ENCODE measurements around the gene CD22.

Gene CD22

GRCh38 chr19:35291916-35292315, 37.1 kb upstream of the CD22 start, which contains the start of gene MAG:
TSS of gene MAG (plus strand) at chr19:35292161. CDS start at chr19:35295409, 3,248 bp downstream.
- Histone ChIP-seq H2AFZ (ENCODE audit: low read depth, low read length) (no peak within 1 kb of the TSS), H4K20me1 (ENCODE audit: insufficient read depth, low read length) (no peaks in the 10 kb centered on the region), H3K4me1 (ENCODE audit: low read length) (0 out of 2 replicates have a peak, but pooled peaks cover 4% of the 10 kb centered on the region), H3K4me2 (ENCODE audit: low read length) (no peak within 1 kb of the TSS), H3K9ac (ENCODE audit: low read length) (no peak within 1 kb of the TSS), H3K36me3 (replicated peaks; ENCODE audit: low read depth, low read length) (no peaks in the 10 kb centered on the region), H3K27me3 (ENCODE audit: low read depth, low read length) (peaks cover 41% of the 10 kb centered on the region), H3K9me3 (ENCODE audit: insufficient read depth, low read length) (no peaks in the 10 kb centered on the region), H3K4me3 (ENCODE audit: low read length) (no peak within 1 kb of the TSS), H3K79me2 (ENCODE audit: low read length) (no peaks in the 10 kb centered on the region), H3K27ac (ENCODE audit: low read length) (no peak within 1 kb of the TSS)
- TF ChIP-seq CTCF (IDR thresholded peaks at IDR 0.05; ENCODE audit: low read depth, low read length) (no peak), EZH2phosphoT487 (IDR thresholded peaks at IDR 0.05; ENCODE audit: low read depth) (no peak)

GRCh38 chr19:35292421-35293362, 36.3 kb upstream of the CD22 start:
- no peaks in the 10 kb centered on the region for H3K9me3 ChIP-seq (ENCODE audit: insufficient read depth, low read length)
- H4K20me1 ChIP-seq (ENCODE audit: insufficient read depth, low read length), result no peaks in the 10 kb centered on the region
- no peak overlapping the region for H3K4me3 ChIP-seq (ENCODE audit: low read length)
- no peak overlapping the region for H3K9ac ChIP-seq (ENCODE audit: low read length)
- H3K36me3 ChIP-seq (replicated peaks; ENCODE audit: low read depth, low read length), result no peaks in the 10 kb centered on the region
- H3K4me2 ChIP-seq (ENCODE audit: low read length), result no peak overlapping the region
- H3K27me3 ChIP-seq (ENCODE audit: low read depth, low read length), result peaks cover 41% of the 10 kb centered on the region
- 0 out of 2 replicates have a peak, but pooled peaks cover 4% of the 10 kb centered on the region for H3K4me1 ChIP-seq (ENCODE audit: low read length)
- H2AFZ ChIP-seq (ENCODE audit: low read depth, low read length), result no peak overlapping the region
- H3K27ac ChIP-seq (ENCODE audit: low read length), result no peak overlapping the region
- no peaks in the 10 kb centered on the region for H3K79me2 ChIP-seq (ENCODE audit: low read length)
- TF ChIP-seq EZH2phosphoT487 (IDR thresholded peaks at IDR 0.05; ENCODE audit: low read depth), result no peak
- TF ChIP-seq CTCF (IDR thresholded peaks at IDR 0.05; ENCODE audit: low read depth, low read length), result no peak

GRCh38 chr19:35293363-35293739, 35.6 kb upstream of the CD22 start:
- H3K4me3 ChIP-seq (ENCODE audit: low read length), result no peak overlapping the region
- H4K20me1 ChIP-seq (ENCODE audit: insufficient read depth, low read length), result no peaks in the 10 kb centered on the region
- no peaks in the 10 kb centered on the region for H3K79me2 ChIP-seq (ENCODE audit: low read length)
- no peaks in the 10 kb centered on the region for H3K9me3 ChIP-seq (ENCODE audit: insufficient read depth, low read length)
- H3K36me3 ChIP-seq (replicated peaks; ENCODE audit: low read depth, low read length), result no peaks in the 10 kb centered on the region
- no peak overlapping the region for H3K4me2 ChIP-seq (ENCODE audit: low read length)
- TF ChIP-seq EZH2phosphoT487 (IDR thresholded peaks at IDR 0.05; ENCODE audit: low read depth) (no peak), CTCF (IDR thresholded peaks at IDR 0.05; ENCODE audit: low read depth, low read length) (no peak)
- no peak overlapping the region for H2AFZ ChIP-seq (ENCODE audit: low read depth, low read length)
- 0 out of 2 replicates have a peak, but pooled peaks cover 4% of the 10 kb centered on the region for H3K4me1 ChIP-seq (ENCODE audit: low read length)
- no peak overlapping the region for H3K27ac ChIP-seq (ENCODE audit: low read length)
- no peak overlapping the region for H3K9ac ChIP-seq (ENCODE audit: low read length)
- H3K27me3 ChIP-seq (ENCODE audit: low read depth, low read length), result peaks cover 41% of the 10 kb centered on the region

GRCh38 chr19:35293808-35294207, 35.2 kb upstream of the CD22 start:
- Histone ChIP-seq H3K36me3 (replicated peaks; ENCODE audit: low read depth, low read length) (no peaks in the 10 kb centered on the region), H3K9ac (ENCODE audit: low read length) (no peak overlapping the region), H3K27me3 (ENCODE audit: low read depth, low read length) (peaks cover 41% of the 10 kb centered on the region), H3K4me1 (ENCODE audit: low read length) (0 out of 2 replicates have a peak, but pooled peaks cover 4% of the 10 kb centered on the region), H3K79me2 (ENCODE audit: low read length) (no peaks in the 10 kb centered on the region), H2AFZ (ENCODE audit: low read depth, low read length) (no peak overlapping the region), H3K9me3 (ENCODE audit: insufficient read depth, low read length) (no peaks in the 10 kb centered on the region), H4K20me1 (ENCODE audit: insufficient read depth, low read length) (no peaks in the 10 kb centered on the region), H3K4me2 (ENCODE audit: low read length) (no peak overlapping the region), H3K4me3 (ENCODE audit: low read length) (no peak overlapping the region), H3K27ac (ENCODE audit: low read length) (no peak overlapping the region)
- TF ChIP-seq CTCF (IDR thresholded peaks at IDR 0.05; ENCODE audit: low read depth, low read length) (no peak), EZH2phosphoT487 (IDR thresholded peaks at IDR 0.05; ENCODE audit: low read depth) (no peak)
